ENCODE measurements around the gene UBQLN4.

- TF ChIP-seq CTCF (IDR thresholded peaks at IDR 0.05): no peak
- no peak for TF ChIP-seq EP300 (IDR thresholded peaks at IDR 0.05)
Observed at GRCh38 chr1:156001662-156002171, 51.9 kb downstream of the UBQLN4 start.
